Esophagus (tissue), 2 donors: ENCODE results near the gene HLCS. TPM values are rescaled to one million over a fixed set of nuclear protein-coding genes. Genes with fewer than 3 reads are reported as not detected.

Source experiments
- H3K27ac ChIP-seq, 2 donors: one replicate each; pipeline ENCODE4 v1.5.1; 2013; ENCODE audit warnings: low read depth in 2 of 2, mild to moderate bottlenecking in 2 of 2, inconsistent platforms in 1 of 2, low read length in 1 of 2, moderate library complexity in 1 of 2
- H3K27me3 ChIP-seq, 2 donors: one replicate each; pipeline ENCODE4 v1.6.1; 2013; ENCODE audit warnings: low read length in 2 of 2, control low read depth in 1 of 2, mild to moderate bottlenecking in 1 of 2; ENCODE audit not compliant: insufficient read depth in 2 of 2, control insufficient read depth in 1 of 2
- H3K36me3 ChIP-seq, 2 donors: one replicate each; pipeline ENCODE4 v1.6.1; 2013; ENCODE audit warnings: low read length in 1 of 2; ENCODE audit not compliant: control insufficient read depth in 2 of 2, insufficient read depth in 2 of 2
- H3K4me1 ChIP-seq, 2 donors: one replicate each; pipeline ENCODE4 v1.6.1; 2013; ENCODE audit warnings: low read length in 1 of 2; ENCODE audit not compliant: control insufficient read depth in 2 of 2, insufficient read depth in 2 of 2
- H3K4me3 ChIP-seq, 2 donors: one replicate each; pipeline ENCODE4 v1.5.1; 2013; ENCODE audit warnings: low read length in 2 of 2, mild to moderate bottlenecking in 2 of 2, low read depth in 1 of 2, moderate library complexity in 1 of 2
- H3K9me3 ChIP-seq, 2 donors: one replicate each; pipeline ENCODE4 v1.6.1; 2013; ENCODE audit warnings: mild to moderate bottlenecking in 2 of 2, low read depth in 1 of 2, low read length in 1 of 2, moderate library complexity in 1 of 2; ENCODE audit not compliant: control insufficient read depth in 2 of 2, insufficient read depth in 1 of 2
- WGBS, 2 donors: extraction: QIAGEN DNeasy Blood & Tissue Kit; methylation state at CpG; one replicate each; pipeline ENCODE4 v1.1.7; 2013; 5-methylcytosine and 5-hydroxymethylcytosine counted together
- polyA plus RNA-seq, 2 donors: library from polyadenylated mRNA; stranded (reverse); fragments of 200-250 nt; gene quantifications; one replicate each; pipeline ENCODE4 v1.2.3, GENCODE V29; 2013
- donor health status: healthy with polysubstance abuse.
- donor health status: Bipolar disorder and iron deficiency.

Gene HLCS
- polyA plus RNA-seq, 2 donors, result 3.9 to 4.8 TPM

- WGBS, 2 donors, result 71 to 75% methylated on average over 9 of the region's 9 CpGs
- peaks cover 0 to 5% of the 10 kb centered on the region in 2 donors for H3K4me1 ChIP-seq
- no peaks in the 10 kb centered on the region for H3K36me3 ChIP-seq
- H3K9me3 ChIP-seq, result no peaks in the 10 kb centered on the region
- H3K4me3 ChIP-seq, result no peak overlapping the region
- no peak overlapping the region for H3K27ac ChIP-seq
- H3K27me3 ChIP-seq, result no peaks in the 10 kb centered on the region
These were observed 19.5 kb upstream of the HLCS start for GRCh38 chr21:36985751-36986594.

DNA sequence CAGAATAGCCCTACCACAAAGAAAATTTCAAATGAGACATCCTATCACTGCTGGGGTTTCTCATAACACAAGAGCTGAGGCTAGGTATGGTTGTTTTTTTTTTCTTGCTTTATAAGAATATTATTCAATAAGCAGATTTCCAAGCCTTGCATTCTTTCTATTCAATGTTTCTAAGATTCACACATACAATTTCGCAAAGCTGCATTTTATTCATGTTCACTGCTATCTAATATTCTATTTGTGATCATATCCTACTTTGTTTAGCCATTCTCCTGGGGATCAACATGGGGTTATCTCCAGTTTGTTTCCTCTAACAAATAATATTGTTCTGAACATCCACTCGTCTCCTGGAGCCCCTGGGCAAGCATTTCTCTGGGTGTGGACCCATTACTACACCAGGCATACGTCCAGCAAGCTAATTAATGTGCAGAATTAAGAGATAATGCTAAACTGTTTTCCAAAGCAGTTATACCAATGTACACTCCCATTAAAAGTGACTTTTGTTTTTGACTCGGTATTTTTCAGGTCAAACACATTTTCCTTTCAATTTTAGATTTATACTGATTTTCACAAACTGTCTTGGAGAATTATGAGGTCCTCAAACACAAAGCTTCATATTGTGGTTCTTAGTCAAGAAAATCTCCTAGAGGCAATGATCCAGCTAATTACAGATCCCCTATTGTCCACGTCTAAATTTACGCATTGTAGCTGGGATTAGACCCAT lies 15.7 kb upstream of the HLCS start:
- H3K27me3 ChIP-seq, result no peaks in the 10 kb centered on the region
- H3K9me3 ChIP-seq, result no peaks in the 10 kb centered on the region
- H3K4me3 ChIP-seq, result no peak overlapping the region
- WGBS, 2 donors, result 59 to 63% methylated on average over 6 of the region's 6 CpGs
- no peaks in the 10 kb centered on the region for H3K36me3 ChIP-seq
- peaks cover 3 to 14% of the 10 kb centered on the region in 2 donors for H3K4me1 ChIP-seq
- no peak overlapping the region for H3K27ac ChIP-seq

GRCh38 chr21:36981049-36981391 lies 14.6 kb upstream of the HLCS start:
- H3K4me1 ChIP-seq, result peaks cover 3 to 14% of the 10 kb centered on the region in 2 donors
- H3K36me3 ChIP-seq, result no peaks in the 10 kb centered on the region
- WGBS, 2 donors, result 16 to 31% methylated on average over 2 of the region's 2 CpGs
- peak overlapping the region in 1 of 2 donors; percentile 28 for H3K27ac ChIP-seq
- no peaks in the 10 kb centered on the region for H3K9me3 ChIP-seq
- H3K27me3 ChIP-seq, result no peaks in the 10 kb centered on the region
- H3K4me3 ChIP-seq, result peak overlapping the region; percentile 38 to 59

GRCh38 chr21:36980280-36981048 lies 14.0 kb upstream of the HLCS start:
- peak overlapping the region; percentile 3 to 28 for H3K27ac ChIP-seq
- H3K4me3 ChIP-seq, result peak overlapping the region; percentile 38 to 59
- WGBS, 2 donors, result 9 to 11% methylated on average over 41 to 53 of the region's 53 CpGs
- H3K4me1 ChIP-seq, result peaks cover 3 to 14% of the 10 kb centered on the region in 2 donors
- no peaks in the 10 kb centered on the region for H3K27me3 ChIP-seq
- H3K9me3 ChIP-seq, result no peaks in the 10 kb centered on the region
- no peaks in the 10 kb centered on the region for H3K36me3 ChIP-seq

- H3K27ac ChIP-seq, result no peak overlapping the region
- no peak overlapping the region for H3K4me3 ChIP-seq
- no peaks in the 10 kb centered on the region for H3K36me3 ChIP-seq
- peaks cover 3 to 14% of the 10 kb centered on the region in 2 donors for H3K4me1 ChIP-seq
- WGBS, 2 donors, result 34 to 35% methylated on average over 8 of the region's 8 CpGs
- no peaks in the 10 kb centered on the region for H3K9me3 ChIP-seq
- H3K27me3 ChIP-seq, result no peaks in the 10 kb centered on the region
These were observed 10.6 kb upstream of the HLCS start for GRCh38 chr21:36976882-36977651.

DNA sequence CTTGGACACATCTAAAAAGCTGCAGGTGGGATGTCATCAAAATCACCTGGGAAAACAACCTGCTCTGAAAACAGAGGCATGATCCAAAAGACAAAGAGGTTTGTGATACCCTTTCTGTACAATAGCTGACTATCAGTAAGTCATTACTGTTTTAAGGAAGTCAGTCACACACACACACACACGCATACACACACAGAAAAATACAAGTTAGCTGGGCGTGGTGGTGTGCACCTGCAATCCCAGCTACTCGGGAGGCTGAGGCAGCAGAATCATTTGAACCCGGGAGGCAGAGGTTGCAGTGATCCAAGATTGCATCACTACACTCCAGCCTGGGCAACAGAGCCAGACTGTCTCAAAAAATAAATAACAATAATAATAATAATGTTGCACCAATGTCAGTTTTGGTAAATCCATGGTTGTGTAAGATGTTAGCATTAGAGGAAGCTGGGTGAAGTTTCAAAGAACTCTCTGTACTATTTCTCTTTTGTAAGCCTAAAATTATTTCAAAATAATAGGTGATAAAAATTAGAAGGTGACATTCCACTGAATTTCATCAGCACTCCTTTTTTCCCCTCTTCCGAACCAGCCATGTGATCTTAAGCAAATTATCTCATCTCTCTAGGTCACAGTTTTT lies 9.9 kb upstream of the HLCS start:
- no peaks in the 10 kb centered on the region for H3K27me3 ChIP-seq
- no peaks in the 10 kb centered on the region for H3K36me3 ChIP-seq
- WGBS, 2 donors, result 78 to 85% methylated on average over 5 of the region's 5 CpGs
- no peak overlapping the region for H3K27ac ChIP-seq
- no peak overlapping the region for H3K4me3 ChIP-seq
- H3K9me3 ChIP-seq, result no peaks in the 10 kb centered on the region
- H3K4me1 ChIP-seq, result peaks cover 3 to 14% of the 10 kb centered on the region in 2 donors

- no peaks in the 10 kb centered on the region for H3K27me3 ChIP-seq
- no peak overlapping the region for H3K4me3 ChIP-seq
- WGBS, 2 donors, result 95 to 97% methylated on average over 6 of the region's 6 CpGs
- H3K4me1 ChIP-seq, result peaks cover 3 to 7% of the 10 kb centered on the region in 2 donors
- no peaks in the 10 kb centered on the region for H3K36me3 ChIP-seq
- H3K9me3 ChIP-seq, result no peaks in the 10 kb centered on the region
- H3K27ac ChIP-seq, result no peak overlapping the region
These were observed 8.4 kb upstream of the HLCS start for GRCh38 chr21:36974851-36975192.

DNA sequence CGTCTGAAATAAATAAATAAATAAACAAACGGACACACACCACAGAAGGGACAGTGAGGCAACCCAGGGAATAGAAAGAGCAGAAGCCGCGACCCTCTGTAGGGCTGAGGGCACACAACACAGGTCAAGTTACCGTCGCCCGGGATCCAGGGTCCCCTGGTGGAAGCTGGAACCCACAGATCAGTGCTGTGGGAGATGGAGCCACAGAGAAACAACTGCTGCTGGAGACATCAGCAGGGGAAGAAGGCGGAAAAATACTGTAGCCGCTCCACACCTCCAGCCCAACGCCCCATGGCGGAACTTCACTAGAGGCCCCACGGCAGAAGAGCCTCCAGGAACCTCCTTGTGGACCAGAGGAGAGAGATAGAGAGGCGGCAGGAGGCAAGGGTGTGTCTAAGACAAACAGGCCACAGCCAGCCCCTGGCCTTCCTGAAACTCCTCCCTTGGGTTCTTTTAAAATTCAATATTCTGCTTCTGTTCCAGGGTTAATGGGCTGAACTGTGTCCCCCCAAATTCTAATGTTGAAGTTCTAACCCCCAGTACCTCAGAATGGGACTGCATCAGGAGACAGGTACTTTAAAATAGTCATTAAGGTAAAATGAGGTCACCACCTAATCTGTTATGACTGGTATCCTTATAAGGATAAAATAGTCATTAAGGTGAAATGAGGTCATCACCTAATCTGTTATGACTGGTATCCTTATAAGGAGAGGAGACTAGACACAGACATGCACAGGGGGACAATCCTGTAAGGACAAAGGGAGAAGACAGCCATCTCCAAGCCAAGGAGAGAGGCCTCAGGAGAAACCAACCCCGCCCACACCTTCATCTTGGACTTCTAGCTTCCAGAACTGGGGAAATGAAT lies 7.7 kb upstream of the HLCS start:
- no peak overlapping the region for H3K27ac ChIP-seq
- H3K4me3 ChIP-seq, result no peak overlapping the region
- 88 to 93% methylated on average over 14 of the region's 14 CpGs for WGBS, 2 donors
- H3K27me3 ChIP-seq, result no peaks in the 10 kb centered on the region
- H3K36me3 ChIP-seq, result no peaks in the 10 kb centered on the region
- peaks cover 3 to 7% of the 10 kb centered on the region in 2 donors for H3K4me1 ChIP-seq
- H3K9me3 ChIP-seq, result no peaks in the 10 kb centered on the region
